Stimulated activated CD4-positive, alpha-beta T cell treated with anti-CD3 and anti-CD28 coated beads, Interleukin-4, amount 100 ng/mL, for 4 hours (primary cell): ENCODE data around the gene MEGF6.

Source experiments
- DNase-seq, 2 experiments: peaks; one replicate each; pipeline ENCODE4 v3.0.0-alpha.2; 2020

The MEGF6 gene

GRCh38 chr1:3611170-3612019 is at the start of gene MEGF6:
MEGF6 (minus strand) TSS chr1:3611508; CDS start chr1:3611268, 240 bp downstream.
- peak; percentile 66 to 78 for DNase-seq

- DNase-seq: no peak
Measured at GRCh38 chr1:3660704-3661103, 49.4 kb upstream of the MEGF6 start.

- no peak for DNase-seq
Measured at GRCh38 chr1:3659093-3659492, 47.8 kb upstream of the MEGF6 start.

GRCh38 chr1:3658231-3658615 is 46.9 kb upstream of the MEGF6 start:
- DNase-seq: no peak

GRCh38 chr1:3657578-3658230 is 46.4 kb upstream of the MEGF6 start:
- no peak for DNase-seq

GRCh38 chr1:3657096-3657475 is 45.8 kb upstream of the MEGF6 start:
- DNase-seq: no peak

GRCh38 chr1:3656450-3657095 is 45.3 kb upstream of the MEGF6 start:
- no peak for DNase-seq

GRCh38 chr1:3654549-3655281 is 43.4 kb upstream of the MEGF6 start:
- DNase-seq: no peak

GRCh38 chr1:3653286-3653618 is 41.9 kb upstream of the MEGF6 start:
- DNase-seq: no peak

GRCh38 chr1:3652548-3653285 is 41.4 kb upstream of the MEGF6 start:
- DNase-seq: peak in 1 of 2 experiments; percentile 18

- DNase-seq: no peak
Measured at GRCh38 chr1:3651930-3652547, 40.7 kb upstream of the MEGF6 start, which contains the start of gene TP73. TP73 (plus strand) TSS chr1:3652516; CDS start chr1:3682366, 29,850 bp downstream.

GRCh38 chr1:3651026-3651929 is 40.0 kb upstream of the MEGF6 start:
- DNase-seq: peak in 1 of 2 experiments; percentile 6

- DNase-seq: no peak
Measured at GRCh38 chr1:3650248-3651025, 39.1 kb upstream of the MEGF6 start.

GRCh38 chr1:3649342-3650247 is 38.3 kb upstream of the MEGF6 start, which contains the start of gene WRAP73:
WRAP73 (minus strand) TSS chr1:3650103; CDS start chr1:3649999, 104 bp downstream.
- DNase-seq: peak; percentile 86 to 92

- no peak for DNase-seq
Measured at GRCh38 chr1:3646596-3646995, 35.3 kb upstream of the MEGF6 start.

- DNase-seq: no peak
Measured at GRCh38 chr1:3645666-3646355, 34.5 kb upstream of the MEGF6 start.

GRCh38 chr1:3645247-3645646 is 33.9 kb upstream of the MEGF6 start:
- DNase-seq: no peak

GRCh38 chr1:3644273-3644672 is 33.0 kb upstream of the MEGF6 start:
- DNase-seq: no peak
